SJCRH30 (cell line): ENCODE results near the gene IL12A. TPM values are rescaled to one million over a fixed set of nuclear protein-coding genes. Genes with fewer than 3 reads are reported as not detected.

Experiments used
- DNase-seq, 2 experiments: peaks; one replicate each; pipeline ENCODE4 v3.0.0-alpha.2; 2015 to 2020
- H3K27ac ChIP-seq: fragments of 250-450 bp; sonication (Bioruptor Pico); 2 replicates; pipeline ENCODE4 v1.5.1; 2020; ENCODE audit warnings: mild to moderate bottlenecking, moderate library complexity
- H3K27me3 ChIP-seq: fragments of 250-450 bp; sonication (Bioruptor Pico); 2 replicates; pipeline ENCODE4 v1.5.1; 2020; ENCODE audit warnings: mild to moderate bottlenecking, moderate library complexity
- H3K36me3 ChIP-seq: fragments of 250-450 bp; sonication (Bioruptor Pico); 2 replicates; pipeline ENCODE4 v1.5.1; 2020; ENCODE audit warnings: mild to moderate bottlenecking, moderate library complexity
- H3K4me1 ChIP-seq: fragments of 250-450 bp; sonication (Bioruptor Pico); 2 replicates; pipeline ENCODE4 v1.5.1; 2020; ENCODE audit warnings: mild to moderate bottlenecking, moderate library complexity
- H3K4me3 ChIP-seq: fragments of 250-450 bp; sonication (Bioruptor Pico); 2 replicates; pipeline ENCODE4 v1.5.1; 2020; ENCODE audit warnings: mild to moderate bottlenecking, moderate library complexity
- H3K9me3 ChIP-seq: fragments of 250-450 bp; sonication (Bioruptor Pico); replicated peaks from 2 replicates; pipeline ENCODE4 v1.5.1; 2020; ENCODE audit warnings: mild to moderate bottlenecking, moderate library complexity
- total RNA-seq: library from RNA; depleted of rRNA; stranded (reverse); fragments of >200 nt; shearing (Covaris generic); gene quantifications from 2 replicates; pipeline ENCODE4 v1.2.3, GENCODE V29; 2014; rRNA removed

The IL12A gene
- total RNA-seq, 1 experiment from 2014 or later, result not detected

- DNase-seq, result no peak
- Histone ChIP-seq H3K4me3 (no peak overlapping the region), H3K27ac (no peak overlapping the region), H3K9me3 (no peaks in the 10 kb centered on the region), H3K4me1 (no peaks in the 10 kb centered on the region), H3K27me3 (no peaks in the 10 kb centered on the region), H3K36me3 (no peaks in the 10 kb centered on the region)
Measured at GRCh38 chr3:160038862-160039562, 50.4 kb downstream of the IL12A start.

DNA sequence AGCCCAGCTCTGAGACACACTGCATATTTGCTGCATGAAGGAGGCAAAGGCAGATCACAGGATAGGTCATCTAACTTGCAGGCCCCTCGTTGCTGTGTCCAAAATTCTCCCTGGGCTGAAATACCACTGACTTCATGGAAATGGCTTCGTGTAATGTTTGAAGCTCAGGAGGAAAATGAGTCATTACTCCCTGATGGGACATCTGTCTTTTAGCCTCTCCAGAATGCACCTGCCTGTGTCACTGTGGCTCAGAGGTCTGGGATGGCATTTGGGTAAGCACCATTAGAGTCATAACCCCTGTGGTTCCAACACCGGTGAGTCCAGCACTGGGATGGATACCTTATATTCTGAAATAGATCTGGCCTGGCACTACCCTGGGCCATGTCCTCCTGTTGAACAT is 51.5 kb downstream of the IL12A start:
- no peaks in the 10 kb centered on the region for H3K27me3 ChIP-seq
- H3K27ac ChIP-seq, result no peak overlapping the region
- no peaks in the 10 kb centered on the region for H3K4me1 ChIP-seq
- no peaks in the 10 kb centered on the region for H3K9me3 ChIP-seq
- no peaks in the 10 kb centered on the region for H3K36me3 ChIP-seq
- DNase-seq, result peak in 1 of 2 experiments; percentile 20
- no peak overlapping the region for H3K4me3 ChIP-seq

DNA sequence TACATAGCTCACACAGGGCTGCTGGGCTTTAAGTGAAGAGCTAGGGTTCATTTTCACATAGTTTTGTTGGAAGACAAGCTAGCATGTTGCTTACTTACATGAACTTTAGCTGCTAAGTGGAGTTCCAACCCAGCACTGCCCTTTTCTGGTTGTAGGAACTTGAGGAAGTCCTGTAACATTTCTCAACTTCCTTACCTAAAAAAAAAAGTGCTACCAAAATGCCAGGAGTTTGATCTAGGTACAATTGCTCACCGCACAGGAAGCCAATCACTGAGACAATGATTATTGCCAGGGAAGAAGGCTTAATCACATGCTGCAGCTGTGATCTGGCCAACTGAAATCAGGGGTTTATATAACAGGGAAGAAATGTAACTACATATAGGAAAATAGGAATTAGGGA is 52.8 kb downstream of the IL12A start:
- Histone ChIP-seq H3K27me3 (no peaks in the 10 kb centered on the region), H3K27ac (no peak overlapping the region), H3K9me3 (no peaks in the 10 kb centered on the region), H3K4me1 (no peaks in the 10 kb centered on the region), H3K4me3 (no peak overlapping the region), H3K36me3 (no peaks in the 10 kb centered on the region)
- no peak for DNase-seq

DNA sequence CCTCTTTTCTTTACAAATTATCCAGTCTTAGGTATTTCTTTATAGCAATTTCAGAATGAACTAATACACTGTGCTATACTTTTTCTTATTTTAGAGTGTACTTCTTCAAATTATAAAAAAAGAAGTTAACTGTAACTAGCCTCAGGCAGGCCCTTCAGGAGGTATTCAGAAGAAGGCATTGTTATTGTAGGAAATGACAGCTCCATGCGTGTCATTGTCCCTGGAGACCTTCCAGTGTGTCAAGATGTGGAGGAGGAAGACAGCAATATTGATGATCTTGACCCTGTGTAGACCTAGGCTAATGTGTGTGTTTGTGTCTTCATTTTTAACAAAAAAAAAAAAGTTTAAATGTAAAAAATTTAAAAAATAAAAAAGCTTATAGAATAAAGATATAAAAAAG is 55.5 kb downstream of the IL12A start:
- DNase-seq, result no peak
- H3K27ac ChIP-seq, result no peak overlapping the region
- no peaks in the 10 kb centered on the region for H3K4me1 ChIP-seq
- no peaks in the 10 kb centered on the region for H3K27me3 ChIP-seq
- no peaks in the 10 kb centered on the region for H3K36me3 ChIP-seq
- H3K4me3 ChIP-seq, result no peak overlapping the region
- no peaks in the 10 kb centered on the region for H3K9me3 ChIP-seq

Other genes with a start within 250 kb of the IL12A start
- gene SCHIP1, start 149.0 kb upstream of the IL12A start, total RNA-seq, result 1.5 and 2.2 TPM in 2 replicates
- gene C3orf80, start 236.6 kb downstream of the IL12A start, total RNA-seq, result 0.05 and 0.14 TPM in 2 replicates